HEK293 (cell line): Measurements from ENCODE around the gene SPIB.

ENCODE experiments used
- AEBP2 ChIP-seq: fragments of 450-650 bp; formaldehyde crosslinking; IDR thresholded peaks from 2 replicates; pipeline ENCODE4 v1.5.1; 2016; ENCODE audit warnings: missing biosample characterization, missing genetic modification characterization, borderline replicate concordance
- GFI1B ChIP-seq: fragments of 450-650 bp; formaldehyde crosslinking; IDR thresholded peaks from 2 replicates; pipeline ENCODE4 v1.5.1; 2016; ENCODE audit warnings: missing biosample characterization, missing genetic modification characterization
- KLF16 ChIP-seq: fragments of 450-650 bp; formaldehyde crosslinking; IDR thresholded peaks from 2 replicates; pipeline ENCODE4 v1.5.1; 2017; ENCODE audit warnings: missing biosample characterization, missing genetic modification characterization
- KLF17 ChIP-seq: fragments of 450-650 bp; formaldehyde crosslinking; IDR thresholded peaks from 2 replicates; pipeline ENCODE4 v1.5.1; 2016; ENCODE audit warnings: missing biosample characterization, missing genetic modification characterization
- MYNN ChIP-seq: fragments of 450-650 bp; formaldehyde crosslinking; IDR thresholded peaks from 2 replicates; pipeline ENCODE4 v1.5.1; 2016; ENCODE audit warnings: missing biosample characterization, missing genetic modification characterization, borderline replicate concordance
- SALL2 ChIP-seq: fragments of 450-650 bp; formaldehyde crosslinking; IDR thresholded peaks from 2 replicates; pipeline ENCODE4 v1.5.0; 2017; ENCODE audit warnings: missing biosample characterization, mild to moderate bottlenecking, missing genetic modification characterization, borderline replicate concordance
- SCRT1 ChIP-seq: fragments of 450-650 bp; formaldehyde crosslinking; IDR thresholded peaks from 2 replicates; pipeline ENCODE4 v1.5.1; 2016; ENCODE audit warnings: missing biosample characterization, missing genetic modification characterization, borderline replicate concordance
- SP3 ChIP-seq: fragments of 450-650 bp; formaldehyde crosslinking; IDR thresholded peaks from 2 replicates; pipeline ENCODE4 v1.5.1; 2016; ENCODE audit warnings: missing biosample characterization, missing genetic modification characterization
- YY1 ChIP-seq: fragments of 450-650 bp; formaldehyde crosslinking; IDR thresholded peaks from 2 replicates; pipeline ENCODE4 v1.5.1; 2018; ENCODE audit warnings: missing biosample characterization, missing genetic modification characterization
- ZBTB10 ChIP-seq: fragments of 450-650 bp; formaldehyde crosslinking; IDR thresholded peaks from 2 replicates; pipeline ENCODE4 v1.5.1; 2016; ENCODE audit warnings: missing biosample characterization, missing genetic modification characterization
- ZBTB48 ChIP-seq: fragments of 450-650 bp; formaldehyde crosslinking; IDR thresholded peaks from 2 replicates; pipeline ENCODE4 v1.5.1; 2016; ENCODE audit warnings: missing biosample characterization, missing genetic modification characterization
- ZFHX2 ChIP-seq: fragments of 450-650 bp; formaldehyde crosslinking; conservative IDR thresholded peaks from 2 replicates; pipeline ENCODE4 v1.5.1; 2016; ENCODE audit warnings: missing biosample characterization, missing genetic modification characterization
- ZNF132 ChIP-seq: fragments of 450-650 bp; formaldehyde crosslinking; IDR thresholded peaks from 2 replicates; pipeline ENCODE4 v1.5.1; 2017; ENCODE audit warnings: missing biosample characterization, missing genetic modification characterization, borderline replicate concordance
- ZNF148 ChIP-seq: fragments of 450-650 bp; formaldehyde crosslinking; IDR thresholded peaks from 2 replicates; pipeline ENCODE4 v1.5.0; 2017; ENCODE audit warnings: missing biosample characterization, missing genetic modification characterization, borderline replicate concordance
- ZNF155 ChIP-seq: fragments of 450-650 bp; formaldehyde crosslinking; IDR thresholded peaks from 2 replicates; pipeline ENCODE4 v1.5.1; 2016; ENCODE audit warnings: missing biosample characterization, missing genetic modification characterization
- ZNF214 ChIP-seq: fragments of 450-650 bp; formaldehyde crosslinking; IDR thresholded peaks from 2 replicates; pipeline ENCODE4 v1.5.1; 2017; ENCODE audit warnings: missing biosample characterization, mild to moderate bottlenecking, missing genetic modification characterization, borderline replicate concordance
- ZNF280C ChIP-seq: fragments of 450-650 bp; formaldehyde crosslinking; IDR thresholded peaks from 2 replicates; pipeline ENCODE4 v1.5.1; 2016; ENCODE audit warnings: missing biosample characterization, missing genetic modification characterization
- ZNF513 ChIP-seq: fragments of 450-650 bp; IDR thresholded peaks from 2 replicates; pipeline ENCODE4 v1.5.1; 2018; ENCODE audit warnings: missing biosample characterization, missing genetic modification characterization
- ZNF514 ChIP-seq: fragments of 450-650 bp; formaldehyde crosslinking; IDR thresholded peaks from 2 replicates; pipeline ENCODE4 v1.5.1; 2016; ENCODE audit warnings: missing biosample characterization, missing genetic modification characterization
- ZNF530 ChIP-seq: fragments of 450-650 bp; formaldehyde crosslinking; IDR thresholded peaks from 2 replicates; pipeline ENCODE4 v1.5.1; 2016; ENCODE audit warnings: low read depth, missing biosample characterization, missing genetic modification characterization
- ZNF600 ChIP-seq: fragments of 450-650 bp; formaldehyde crosslinking; IDR thresholded peaks from 2 replicates; pipeline ENCODE4 v1.5.1; 2016; ENCODE audit warnings: missing biosample characterization, missing genetic modification characterization
- TF ChIP-seq, protein P1 (sequence below): fragments of 450-650 bp; formaldehyde crosslinking; IDR thresholded peaks from 2 replicates; pipeline ENCODE4 v1.5.1; 2016; ENCODE audit warnings: missing biosample characterization, missing genetic modification characterization
- TF ChIP-seq, protein P2 (sequence below): fragments of 450-650 bp; formaldehyde crosslinking; IDR thresholded peaks from 2 replicates; pipeline ENCODE4 v1.5.1; 2017; ENCODE audit warnings: missing biosample characterization, missing genetic modification characterization

SPIB gene

DNA sequence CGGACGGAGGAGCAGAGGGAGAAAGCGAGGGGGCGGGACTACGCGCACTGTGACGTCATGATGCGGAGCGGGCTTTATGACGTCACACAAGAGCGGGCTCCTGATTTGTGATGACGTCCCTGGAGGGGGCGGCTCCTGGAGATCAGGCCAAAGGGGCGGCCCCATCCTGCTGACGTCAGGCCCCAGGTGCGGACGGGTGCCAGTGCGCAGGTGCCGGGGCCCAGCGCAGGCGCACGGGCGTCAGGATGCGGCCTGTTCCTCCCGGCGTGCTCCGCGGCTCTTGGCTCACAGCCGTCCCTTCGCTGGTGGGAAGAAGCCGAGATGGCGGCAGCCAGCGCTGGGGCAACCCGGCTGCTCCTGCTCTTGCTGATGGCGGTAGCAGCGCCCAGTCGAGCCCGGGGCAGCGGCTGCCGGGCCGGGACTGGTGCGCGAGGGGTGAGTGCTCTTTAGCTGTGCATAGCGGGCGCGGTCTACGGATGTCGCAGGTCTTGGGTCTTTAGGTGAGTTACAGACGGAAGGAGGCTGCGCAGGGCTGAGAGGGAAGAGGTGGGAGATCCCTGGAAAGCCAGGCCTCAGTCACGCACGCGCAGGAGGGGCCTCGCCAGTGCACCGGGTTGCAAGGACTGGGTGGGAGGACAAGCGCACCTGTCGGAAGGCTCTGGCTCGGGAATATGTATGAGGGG, 57.6 kb downstream of the SPIB start, which contains the start of the genes EMC10 and GARIN5A (continued):
- TF ChIP-seq ZNF514 (tag by site-specific recombination) (no peak), SALL2 (tag by site-specific recombination) (no peak), ZNF148 (no peak), KLF17 (tag by site-specific recombination) (0 out of 2 replicates have a peak, but pooled peaks have one; percentile 49), KLF16 (tag by site-specific recombination) (peak; percentile 81), SP3 (tag by site-specific recombination) (peak; percentile 83), ZFHX2 (tag by site-specific recombination) (peak; percentile 44), MYNN (no peak), YY1 (tag by site-specific recombination) (peak; percentile 89; the same call in 1 of the 2 replicates), ZNF530 (tag by site-specific recombination) (no peak), SCRT1 (peak; percentile 30; the same call in 1 of the 2 replicates), AEBP2 (tag by site-specific recombination) (no peak), ZNF513 (tag by site-specific recombination) (no peak; the same call in 1 of the 2 replicates), ZNF155 (tag by site-specific recombination) (no peak), ZBTB48 (peak; percentile 96), GFI1B (tag by site-specific recombination) (peak; percentile 81), ZNF280C (tag by site-specific recombination) (no peak), ZBTB10 (tag by site-specific recombination) (0 out of 2 replicates have a peak, but pooled peaks have one; percentile 49), ZNF132 (tag by site-specific recombination) (no peak), ZNF600 (tag by site-specific recombination) (peak; percentile 93), ZNF214 (tag by site-specific recombination) (no peak)
- TF ChIP-seq, protein P1, sequence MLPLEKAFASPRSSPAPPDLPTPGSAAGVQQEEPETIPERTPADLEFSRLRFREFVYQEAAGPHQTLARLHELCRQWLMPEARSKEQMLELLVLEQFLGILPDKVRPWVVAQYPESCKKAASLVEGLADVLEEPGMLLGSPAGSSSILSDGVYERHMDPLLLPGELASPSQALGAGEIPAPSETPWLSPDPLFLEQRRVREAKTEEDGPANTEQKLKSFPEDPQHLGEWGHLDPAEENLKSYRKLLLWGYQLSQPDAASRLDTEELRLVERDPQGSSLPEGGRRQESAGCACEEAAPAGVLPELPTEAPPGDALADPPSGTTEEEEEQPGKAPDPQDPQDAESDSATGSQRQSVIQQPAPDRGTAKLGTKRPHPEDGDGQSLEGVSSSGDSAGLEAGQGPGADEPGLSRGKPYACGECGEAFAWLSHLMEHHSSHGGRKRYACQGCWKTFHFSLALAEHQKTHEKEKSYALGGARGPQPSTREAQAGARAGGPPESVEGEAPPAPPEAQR (tag by site-specific recombination) = no peak
- TF ChIP-seq, protein P2, sequence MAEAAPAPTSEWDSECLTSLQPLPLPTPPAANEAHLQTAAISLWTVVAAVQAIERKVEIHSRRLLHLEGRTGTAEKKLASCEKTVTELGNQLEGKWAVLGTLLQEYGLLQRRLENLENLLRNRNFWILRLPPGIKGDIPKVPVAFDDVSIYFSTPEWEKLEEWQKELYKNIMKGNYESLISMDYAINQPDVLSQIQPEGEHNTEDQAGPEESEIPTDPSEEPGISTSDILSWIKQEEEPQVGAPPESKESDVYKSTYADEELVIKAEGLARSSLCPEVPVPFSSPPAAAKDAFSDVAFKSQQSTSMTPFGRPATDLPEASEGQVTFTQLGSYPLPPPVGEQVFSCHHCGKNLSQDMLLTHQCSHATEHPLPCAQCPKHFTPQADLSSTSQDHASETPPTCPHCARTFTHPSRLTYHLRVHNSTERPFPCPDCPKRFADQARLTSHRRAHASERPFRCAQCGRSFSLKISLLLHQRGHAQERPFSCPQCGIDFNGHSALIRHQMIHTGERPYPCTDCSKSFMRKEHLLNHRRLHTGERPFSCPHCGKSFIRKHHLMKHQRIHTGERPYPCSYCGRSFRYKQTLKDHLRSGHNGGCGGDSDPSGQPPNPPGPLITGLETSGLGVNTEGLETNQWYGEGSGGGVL = no peak
